Measurements from ENCODE around the gene KRTAP4-8.
A peak's percentile ranks its signal among the peaks of the same experiment; 100 is the strongest.

Gene KRTAP4-8

DNA sequence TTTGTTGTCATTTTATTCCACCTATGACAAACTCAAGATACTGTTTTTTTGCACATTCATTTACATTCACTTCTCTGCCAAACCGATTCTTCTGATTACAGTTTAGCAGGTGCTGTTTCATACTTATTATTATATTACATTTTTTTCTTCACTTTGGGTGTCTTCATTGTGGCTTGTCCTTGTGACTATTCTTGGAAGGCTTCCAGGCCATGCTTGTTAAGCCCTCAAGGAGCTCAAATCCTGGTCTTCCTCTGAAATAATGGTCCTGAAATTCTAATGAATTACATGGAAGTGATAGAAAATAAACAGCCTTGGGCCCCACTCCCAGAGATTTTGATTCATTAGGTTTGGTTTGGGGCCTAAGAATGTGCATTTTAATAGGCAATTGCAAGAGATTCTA, 33.6 kb downstream of the KRTAP4-8 start:
- no peak for TF ChIP-seq FOXM1 (IDR thresholded peaks at IDR 0.05; ENCODE audit: borderline replicate concordance, low read depth)
- no peak for TF ChIP-seq RAD21 (IDR thresholded peaks at IDR 0.05; ENCODE audit: low read depth)
- TF ChIP-seq ZBTB7A (IDR thresholded peaks at IDR 0.05; ENCODE audit: low read depth), result no peak
- TF ChIP-seq CREB1 (IDR thresholded peaks at IDR 0.05; ENCODE audit: low read depth), result no peak
- TF ChIP-seq, protein P1, sequence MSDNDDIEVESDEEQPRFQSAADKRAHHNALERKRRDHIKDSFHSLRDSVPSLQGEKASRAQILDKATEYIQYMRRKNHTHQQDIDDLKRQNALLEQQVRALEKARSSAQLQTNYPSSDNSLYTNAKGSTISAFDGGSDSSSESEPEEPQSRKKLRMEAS (IDR thresholded peaks at IDR 0.05), result no peak
- no peak for TF ChIP-seq EP300 (IDR thresholded peaks at IDR 0.05; ENCODE audit: borderline replicate concordance)
- TF ChIP-seq, protein P2, sequence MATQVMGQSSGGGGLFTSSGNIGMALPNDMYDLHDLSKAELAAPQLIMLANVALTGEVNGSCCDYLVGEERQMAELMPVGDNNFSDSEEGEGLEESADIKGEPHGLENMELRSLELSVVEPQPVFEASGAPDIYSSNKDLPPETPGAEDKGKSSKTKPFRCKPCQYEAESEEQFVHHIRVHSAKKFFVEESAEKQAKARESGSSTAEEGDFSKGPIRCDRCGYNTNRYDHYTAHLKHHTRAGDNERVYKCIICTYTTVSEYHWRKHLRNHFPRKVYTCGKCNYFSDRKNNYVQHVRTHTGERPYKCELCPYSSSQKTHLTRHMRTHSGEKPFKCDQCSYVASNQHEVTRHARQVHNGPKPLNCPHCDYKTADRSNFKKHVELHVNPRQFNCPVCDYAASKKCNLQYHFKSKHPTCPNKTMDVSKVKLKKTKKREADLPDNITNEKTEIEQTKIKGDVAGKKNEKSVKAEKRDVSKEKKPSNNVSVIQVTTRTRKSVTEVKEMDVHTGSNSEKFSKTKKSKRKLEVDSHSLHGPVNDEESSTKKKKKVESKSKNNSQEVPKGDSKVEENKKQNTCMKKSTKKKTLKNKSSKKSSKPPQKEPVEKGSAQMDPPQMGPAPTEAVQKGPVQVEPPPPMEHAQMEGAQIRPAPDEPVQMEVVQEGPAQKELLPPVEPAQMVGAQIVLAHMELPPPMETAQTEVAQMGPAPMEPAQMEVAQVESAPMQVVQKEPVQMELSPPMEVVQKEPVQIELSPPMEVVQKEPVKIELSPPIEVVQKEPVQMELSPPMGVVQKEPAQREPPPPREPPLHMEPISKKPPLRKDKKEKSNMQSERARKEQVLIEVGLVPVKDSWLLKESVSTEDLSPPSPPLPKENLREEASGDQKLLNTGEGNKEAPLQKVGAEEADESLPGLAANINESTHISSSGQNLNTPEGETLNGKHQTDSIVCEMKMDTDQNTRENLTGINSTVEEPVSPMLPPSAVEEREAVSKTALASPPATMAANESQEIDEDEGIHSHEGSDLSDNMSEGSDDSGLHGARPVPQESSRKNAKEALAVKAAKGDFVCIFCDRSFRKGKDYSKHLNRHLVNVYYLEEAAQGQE (IDR thresholded peaks at IDR 0.05; ENCODE audit: low read depth), result no peak
- no peak for TF ChIP-seq CEBPB (IDR thresholded peaks at IDR 0.05)
- TF ChIP-seq EGR1 (IDR thresholded peaks at IDR 0.05), result no peak
- TF ChIP-seq TCF12 (IDR thresholded peaks at IDR 0.05; ENCODE audit: low read depth), result no peak
- TF ChIP-seq NFIC (IDR thresholded peaks at IDR 0.05), result no peak
- no peak for TF ChIP-seq TAF1 (IDR thresholded peaks at IDR 0.05; ENCODE audit: low read depth)
- TF ChIP-seq YY1 (IDR thresholded peaks at IDR 0.05; ENCODE audit: low read depth), result no peak

DNA sequence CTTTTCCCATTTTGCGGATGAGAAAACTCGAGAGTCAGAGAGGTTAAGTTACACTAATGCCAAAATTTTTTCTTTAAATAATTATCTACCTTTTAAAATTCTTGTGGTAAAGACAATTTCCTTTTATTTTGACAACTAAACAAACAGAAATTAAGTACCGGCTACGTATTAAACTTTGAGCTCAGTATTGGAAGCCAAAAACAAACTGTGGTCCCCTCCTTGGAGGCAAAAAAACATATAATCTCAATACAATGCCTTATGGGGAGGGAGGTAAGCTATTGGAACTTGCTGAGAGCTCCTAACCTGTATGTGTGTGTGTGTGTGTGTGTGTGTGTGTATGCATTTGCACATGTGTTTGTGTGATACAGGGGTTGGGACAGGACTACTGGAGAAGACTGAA, 34.5 kb downstream of the KRTAP4-8 start:
- no peak for TF ChIP-seq RAD21 (IDR thresholded peaks at IDR 0.05; ENCODE audit: low read depth)
- TF ChIP-seq, protein P1 (IDR thresholded peaks at IDR 0.05), result no peak
- TF ChIP-seq, protein P3, sequence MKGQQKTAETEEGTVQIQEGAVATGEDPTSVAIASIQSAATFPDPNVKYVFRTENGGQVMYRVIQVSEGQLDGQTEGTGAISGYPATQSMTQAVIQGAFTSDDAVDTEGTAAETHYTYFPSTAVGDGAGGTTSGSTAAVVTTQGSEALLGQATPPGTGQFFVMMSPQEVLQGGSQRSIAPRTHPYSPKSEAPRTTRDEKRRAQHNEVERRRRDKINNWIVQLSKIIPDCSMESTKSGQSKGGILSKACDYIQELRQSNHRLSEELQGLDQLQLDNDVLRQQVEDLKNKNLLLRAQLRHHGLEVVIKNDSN (IDR thresholded peaks at IDR 0.05), result no peak
- TF ChIP-seq TCF12 (IDR thresholded peaks at IDR 0.05; ENCODE audit: low read depth), result no peak
- no peak for TF ChIP-seq NFIC (IDR thresholded peaks at IDR 0.05)
- TF ChIP-seq FOXM1 (IDR thresholded peaks at IDR 0.05; ENCODE audit: borderline replicate concordance, low read depth), result no peak
- TF ChIP-seq TAF1 (IDR thresholded peaks at IDR 0.05; ENCODE audit: low read depth), result no peak
- TF ChIP-seq CEBPB (IDR thresholded peaks at IDR 0.05), result no peak
- TF ChIP-seq EGR1 (IDR thresholded peaks at IDR 0.05), result no peak
- no peak for TF ChIP-seq TEAD4 (IDR thresholded peaks at IDR 0.05)
- TF ChIP-seq CREB1 (IDR thresholded peaks at IDR 0.05; ENCODE audit: low read depth), result no peak
- TF ChIP-seq, protein P2 (IDR thresholded peaks at IDR 0.05; ENCODE audit: low read depth), result no peak
- TF ChIP-seq YY1 (IDR thresholded peaks at IDR 0.05; ENCODE audit: low read depth), result no peak

DNA sequence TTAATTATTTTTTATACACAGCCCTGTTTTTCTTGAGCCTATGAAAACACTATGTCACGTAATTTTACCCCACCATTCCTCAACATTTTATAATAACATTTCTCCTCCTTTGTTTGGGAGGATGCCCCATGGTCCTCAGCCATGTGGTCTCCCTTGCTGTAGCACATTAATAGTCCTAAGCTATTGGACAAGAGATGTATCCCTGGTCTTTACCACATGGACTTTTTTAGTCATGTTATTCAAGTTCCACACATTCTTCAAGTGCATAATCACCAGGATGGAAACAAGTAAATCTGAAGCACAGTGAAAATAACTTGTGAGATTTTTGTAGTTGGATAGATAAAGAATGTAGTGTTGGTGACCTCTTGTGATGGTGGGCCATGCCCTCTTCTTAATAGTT, 36.0 kb downstream of the KRTAP4-8 start:
- no peak for TF ChIP-seq NFIC (IDR thresholded peaks at IDR 0.05)
- TF ChIP-seq, protein P1 (IDR thresholded peaks at IDR 0.05), result peak; percentile 75
- TF ChIP-seq TEAD4 (IDR thresholded peaks at IDR 0.05), result peak; percentile 43; the same call in 1 of the 2 replicates
- no peak for TF ChIP-seq YY1 (IDR thresholded peaks at IDR 0.05; ENCODE audit: low read depth)

DNA sequence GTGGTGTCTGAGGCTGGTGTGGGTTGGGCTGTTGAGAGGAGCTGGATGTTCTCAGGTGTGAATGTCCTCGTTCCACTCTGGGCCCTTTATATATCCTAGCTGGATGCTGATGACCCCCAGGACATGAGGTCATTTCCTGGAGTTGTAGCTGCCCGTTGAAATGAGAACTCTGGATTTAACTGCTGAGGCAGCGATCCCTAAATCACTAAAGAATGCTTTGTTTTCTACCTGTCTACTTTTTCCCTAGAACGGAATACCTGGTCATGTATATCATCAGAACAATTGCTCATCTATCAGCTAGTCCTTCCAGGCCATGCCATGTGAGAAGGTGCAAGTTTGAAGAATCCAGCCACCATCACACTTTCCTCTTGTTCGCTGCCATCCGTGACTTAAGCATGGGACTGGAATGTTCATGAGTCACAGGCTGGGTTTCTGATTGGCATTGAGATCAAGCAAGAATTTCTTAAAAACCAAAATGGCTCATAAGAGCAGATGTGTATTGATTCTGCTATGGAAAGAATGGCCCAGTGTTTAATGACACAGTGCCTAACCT, 37.8 kb downstream of the KRTAP4-8 start, which contains the start of gene KRTAP2-3:
TSS of gene KRTAP2-3 (minus strand) at position 63 of the 553 bp plus-strand sequence. CDS start 64 bp downstream, outside the sequence.
- TF ChIP-seq CEBPB (IDR thresholded peaks at IDR 0.05), result no peak
- TF ChIP-seq TEAD4 (IDR thresholded peaks at IDR 0.05), result peak; percentile 92
- TF ChIP-seq, protein P1 (IDR thresholded peaks at IDR 0.05), result peak; percentile 67
- no peak for TF ChIP-seq ZBTB7A (IDR thresholded peaks at IDR 0.05; ENCODE audit: low read depth)
- peak; percentile 46; the same call in 1 of the 2 replicates for TF ChIP-seq YY1 (IDR thresholded peaks at IDR 0.05; ENCODE audit: low read depth)
- TF ChIP-seq NFIC (IDR thresholded peaks at IDR 0.05), result peak; percentile 60
- TF ChIP-seq, protein P3 (IDR thresholded peaks at IDR 0.05), result no peak
- peak; percentile 76 for TF ChIP-seq EP300 (IDR thresholded peaks at IDR 0.05; ENCODE audit: borderline replicate concordance)
- TF ChIP-seq TCF12 (IDR thresholded peaks at IDR 0.05; ENCODE audit: low read depth), result peak; percentile 54; the same call in 1 of the 2 replicates
- TF ChIP-seq FOXM1 (IDR thresholded peaks at IDR 0.05; ENCODE audit: borderline replicate concordance, low read depth), result peak; percentile 42; the same call in 1 of the 2 replicates

DNA sequence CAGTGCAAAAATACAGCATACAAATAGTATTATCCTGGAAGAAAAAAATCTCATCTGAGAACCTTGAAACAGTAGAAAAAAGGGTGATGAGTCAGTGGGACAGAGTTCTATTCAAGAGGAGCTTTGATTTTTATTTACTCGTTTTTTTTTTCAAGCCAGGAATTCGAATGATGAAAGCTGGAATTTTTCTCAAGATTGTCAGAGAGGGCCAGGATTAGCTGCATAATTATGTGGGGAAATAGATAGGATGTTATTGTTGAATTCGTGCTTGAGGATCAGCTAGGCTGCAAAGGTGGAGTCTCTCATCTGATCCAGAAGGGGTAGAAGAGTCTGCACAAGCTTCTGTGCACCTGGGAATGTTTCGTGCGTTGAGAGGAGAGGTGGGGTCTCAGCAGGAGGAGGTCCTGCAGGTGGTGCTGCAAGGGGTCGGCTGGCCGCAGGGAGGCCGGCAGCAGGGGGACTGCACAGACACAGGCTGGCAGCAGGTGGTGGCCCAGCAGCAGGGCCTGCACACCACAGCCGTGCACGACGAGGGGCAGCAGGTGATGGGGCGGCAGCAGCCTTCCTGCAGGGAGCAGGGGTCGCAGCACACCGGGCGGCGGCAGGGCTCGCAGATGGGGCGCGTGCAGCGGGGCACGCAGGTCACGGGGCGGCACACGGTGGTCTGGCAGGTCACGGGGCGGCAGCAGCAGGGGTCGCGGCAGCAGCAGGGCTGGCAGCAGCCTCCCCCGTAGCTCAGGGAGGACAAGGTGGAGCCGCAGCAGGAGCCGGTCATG, 38.5 kb downstream of the KRTAP4-8 start:
- TF ChIP-seq TEAD4 (IDR thresholded peaks at IDR 0.05), result peak; percentile 55; the same call in 1 of the 2 replicates
- 0 out of 2 replicates have a peak, but pooled peaks have one; percentile 11 for TF ChIP-seq TCF12 (IDR thresholded peaks at IDR 0.05; ENCODE audit: low read depth)
